CD4-positive, alpha-beta T cell treated with Interleukin-6 at 100 ng/mL for 8 hours (primary cell): ENCODE measurements around the gene ATG4B.

Experiments
- DNase-seq: peaks from one replicate; pipeline ENCODE4 v3.0.0-alpha.2; 2020; ENCODE audit warnings: mixed read lengths, low spot score

ATG4B gene

DNA sequence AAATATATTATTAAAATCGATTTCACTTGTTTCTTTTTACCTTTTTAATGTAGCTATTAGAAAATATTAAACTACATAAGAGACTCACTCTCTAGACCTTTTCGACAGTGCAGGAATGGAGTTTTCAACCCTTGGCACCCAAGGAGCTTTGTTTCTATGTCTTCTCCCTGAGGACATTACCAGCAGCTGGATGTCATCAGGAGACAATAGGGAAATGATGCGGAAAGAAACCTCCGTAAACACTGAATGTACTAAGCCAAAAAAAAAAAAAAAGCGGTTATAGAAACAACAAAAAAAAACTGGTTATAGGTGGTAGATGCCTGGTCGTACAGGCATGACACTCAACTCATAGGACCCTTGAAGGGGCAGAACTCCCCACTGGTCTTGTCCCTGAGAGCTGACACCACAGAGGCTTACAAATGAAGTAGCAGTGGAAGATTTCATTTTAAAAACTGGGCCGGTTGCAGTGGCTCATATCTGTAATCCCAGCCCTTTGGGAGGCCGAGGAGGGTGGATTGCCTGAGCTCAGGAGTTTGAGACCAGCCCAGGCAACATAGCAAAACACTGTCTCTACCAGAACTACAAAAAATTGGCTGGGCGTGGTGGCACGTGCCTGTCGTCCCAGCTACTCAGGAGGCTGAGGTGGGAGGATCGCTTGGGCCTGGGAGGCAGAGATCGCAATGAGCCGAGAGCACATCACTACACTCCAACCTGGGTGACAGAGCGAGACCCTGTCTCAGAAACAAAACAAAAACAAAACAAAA is 24.3 kb upstream of the ATG4B start:
- DNase-seq = no peak

DNA sequence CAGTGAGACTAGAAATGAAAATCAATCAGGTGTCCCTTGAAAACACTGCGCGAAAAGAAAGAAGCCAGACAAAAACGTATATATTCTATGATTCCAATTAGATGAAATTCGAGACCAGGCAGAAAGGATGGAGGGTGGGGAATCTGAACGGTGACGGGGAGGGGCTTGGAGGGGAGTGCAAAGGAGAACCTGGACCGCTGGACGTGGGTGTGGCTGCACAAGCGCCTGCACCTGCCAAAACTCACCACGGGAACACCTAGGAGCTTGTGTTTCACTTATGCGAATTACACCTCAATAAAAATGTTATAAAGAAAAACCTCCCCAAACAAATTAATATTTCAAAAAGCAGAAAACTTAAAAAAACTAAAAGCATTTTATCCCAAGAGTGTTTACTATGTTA is 22.5 kb upstream of the ATG4B start:
- no peak for DNase-seq

DNA sequence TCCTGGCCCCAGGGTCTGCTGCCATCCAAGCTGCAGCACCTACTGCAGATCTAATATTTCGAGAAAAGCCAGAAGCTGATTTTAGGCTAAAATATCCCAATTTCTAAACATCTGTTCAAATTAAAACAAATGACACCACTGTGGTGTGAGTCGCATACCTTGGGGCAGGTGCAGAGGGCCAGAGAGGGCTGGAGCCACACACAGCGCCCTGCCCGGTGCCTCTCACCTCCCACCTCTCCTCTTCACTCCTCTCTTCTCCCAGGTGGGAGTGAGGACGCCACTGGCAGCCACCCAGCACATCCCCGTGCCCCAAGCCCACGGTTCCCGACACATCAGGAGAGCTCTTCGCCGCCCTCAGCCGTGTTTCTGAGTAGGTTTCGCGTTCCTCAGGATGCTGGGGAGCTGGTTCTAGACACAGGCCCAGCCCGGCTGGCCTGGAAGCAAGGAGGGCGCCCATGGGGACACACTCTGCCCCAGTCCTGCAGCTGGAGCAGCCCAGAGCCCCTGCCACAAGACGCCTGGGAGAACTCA is 21.9 kb upstream of the ATG4B start:
- DNase-seq = no peak

DNA sequence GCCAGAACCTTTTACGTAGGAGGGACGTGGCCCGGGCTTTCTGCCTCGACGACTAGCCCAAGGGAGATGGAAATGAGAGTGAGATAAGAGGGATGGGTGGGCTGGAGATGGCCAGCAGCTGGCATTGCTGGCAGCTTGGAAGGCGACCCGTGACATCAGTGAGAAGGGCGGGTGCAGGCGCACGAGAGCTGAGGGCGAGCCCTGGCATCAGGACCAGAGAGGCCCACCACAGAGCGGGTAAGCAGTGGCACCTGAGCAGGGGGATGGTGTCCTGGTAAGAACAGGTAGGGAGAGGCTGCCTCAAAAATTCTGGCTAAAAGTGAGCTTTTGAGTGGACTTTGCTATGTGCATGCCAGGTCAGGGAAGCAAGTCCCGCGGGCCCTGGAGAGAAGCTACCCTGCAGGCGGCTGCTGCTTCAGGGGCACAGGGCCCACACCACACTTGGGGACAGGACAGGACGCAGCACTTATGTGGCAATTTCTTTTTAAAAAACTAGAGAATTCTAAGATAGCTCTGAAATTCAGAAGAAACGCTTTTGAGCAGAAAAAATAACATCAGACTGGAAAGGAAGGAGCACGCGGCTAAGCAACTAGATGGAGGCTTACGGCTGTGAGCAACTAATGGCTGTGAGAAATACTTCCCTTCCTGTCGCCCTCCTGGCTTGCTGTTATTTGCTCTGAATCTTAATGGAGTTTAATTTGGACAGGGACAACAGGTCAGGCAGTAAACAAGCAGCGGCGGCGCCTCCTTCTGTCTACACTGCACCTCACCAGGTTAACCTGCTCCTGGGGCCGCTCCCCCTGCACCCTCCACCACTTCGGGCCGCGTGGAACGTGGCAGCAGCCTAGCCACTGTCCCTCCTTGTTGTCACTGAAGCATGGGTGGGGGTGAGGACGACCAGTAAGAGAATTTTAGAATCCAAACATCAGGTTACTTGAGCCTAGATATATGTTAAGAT is 21.0 kb upstream of the ATG4B start:
- no peak for DNase-seq

DNA sequence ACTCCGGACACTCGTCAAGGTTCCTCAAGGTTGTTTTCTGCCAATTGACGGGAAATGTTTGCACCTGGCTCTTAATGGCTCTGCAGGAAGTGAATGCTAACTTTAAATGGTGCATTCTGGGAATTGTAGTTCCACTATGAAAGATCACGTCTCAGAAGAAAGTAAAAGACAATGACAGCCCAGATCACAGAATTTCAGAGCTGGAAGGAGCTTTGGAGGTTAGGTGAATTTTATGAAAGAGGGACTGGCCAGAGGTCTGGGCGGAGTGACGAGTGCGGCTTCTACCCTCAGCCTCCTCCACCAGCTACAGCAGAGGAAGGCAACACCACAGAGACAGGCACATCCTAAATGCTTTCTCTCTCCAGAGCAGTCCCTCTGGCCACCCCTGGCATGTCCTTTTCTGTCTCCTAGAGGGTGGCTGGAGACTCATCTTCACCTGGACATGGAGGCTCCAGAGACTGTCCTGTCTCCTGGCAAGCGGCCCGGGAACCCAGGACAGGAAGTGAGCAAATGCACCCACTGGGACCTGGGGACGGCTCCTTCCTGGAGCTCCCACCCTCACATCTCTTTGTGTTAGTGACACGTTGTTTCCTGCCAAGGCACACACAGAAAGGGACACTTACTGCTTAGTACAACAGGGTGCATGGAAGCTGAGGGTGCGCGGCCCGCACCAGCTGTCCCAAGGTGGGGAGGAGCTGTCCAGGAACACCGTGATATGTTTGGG is 19.9 kb upstream of the ATG4B start:
- DNase-seq = peak; percentile 48

DNA sequence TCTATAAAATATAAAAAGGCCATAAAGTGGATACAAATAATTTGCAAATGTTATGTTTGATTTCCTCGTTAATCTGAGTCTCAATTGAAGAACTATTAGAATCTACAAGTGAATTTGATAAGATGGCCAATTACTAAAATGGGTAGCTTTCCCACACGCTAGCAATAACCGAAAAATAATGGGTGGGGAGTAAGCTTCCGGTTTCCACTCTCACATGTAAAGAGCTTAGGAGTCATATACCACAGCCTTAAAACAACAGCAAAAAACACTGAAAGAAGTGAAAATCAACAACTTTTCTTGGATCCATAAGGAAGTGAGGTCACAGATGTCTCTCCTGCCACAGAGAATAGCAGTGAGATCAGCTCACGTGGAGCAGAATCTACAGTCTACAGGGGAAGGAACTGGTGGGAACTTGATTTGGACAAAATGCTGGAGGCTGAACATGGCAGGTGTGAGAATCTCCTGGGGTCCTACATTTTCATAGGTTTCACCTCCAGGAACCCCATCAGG is 19.1 kb upstream of the ATG4B start:
- DNase-seq = no peak

DNA sequence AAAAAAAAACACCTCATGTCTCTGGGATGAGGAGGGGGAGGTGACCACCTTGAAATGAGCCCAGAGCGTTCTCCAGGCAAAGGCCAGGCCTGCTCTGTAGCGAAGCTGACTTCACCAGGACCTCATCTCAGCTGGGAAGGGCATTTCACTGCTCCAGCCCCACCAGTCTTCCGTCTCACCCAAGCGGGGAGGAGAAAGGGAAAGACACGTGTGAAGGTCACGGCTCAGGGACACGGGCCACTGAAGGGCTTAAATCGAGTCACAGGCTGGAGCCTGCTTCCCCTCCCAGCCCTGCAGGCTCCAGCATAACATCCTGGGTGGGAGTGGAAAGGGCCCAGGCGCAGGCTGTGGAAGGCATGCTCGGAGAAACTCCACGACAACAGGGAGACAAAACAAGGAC is 18.7 kb upstream of the ATG4B start:
- no peak for DNase-seq

DNA sequence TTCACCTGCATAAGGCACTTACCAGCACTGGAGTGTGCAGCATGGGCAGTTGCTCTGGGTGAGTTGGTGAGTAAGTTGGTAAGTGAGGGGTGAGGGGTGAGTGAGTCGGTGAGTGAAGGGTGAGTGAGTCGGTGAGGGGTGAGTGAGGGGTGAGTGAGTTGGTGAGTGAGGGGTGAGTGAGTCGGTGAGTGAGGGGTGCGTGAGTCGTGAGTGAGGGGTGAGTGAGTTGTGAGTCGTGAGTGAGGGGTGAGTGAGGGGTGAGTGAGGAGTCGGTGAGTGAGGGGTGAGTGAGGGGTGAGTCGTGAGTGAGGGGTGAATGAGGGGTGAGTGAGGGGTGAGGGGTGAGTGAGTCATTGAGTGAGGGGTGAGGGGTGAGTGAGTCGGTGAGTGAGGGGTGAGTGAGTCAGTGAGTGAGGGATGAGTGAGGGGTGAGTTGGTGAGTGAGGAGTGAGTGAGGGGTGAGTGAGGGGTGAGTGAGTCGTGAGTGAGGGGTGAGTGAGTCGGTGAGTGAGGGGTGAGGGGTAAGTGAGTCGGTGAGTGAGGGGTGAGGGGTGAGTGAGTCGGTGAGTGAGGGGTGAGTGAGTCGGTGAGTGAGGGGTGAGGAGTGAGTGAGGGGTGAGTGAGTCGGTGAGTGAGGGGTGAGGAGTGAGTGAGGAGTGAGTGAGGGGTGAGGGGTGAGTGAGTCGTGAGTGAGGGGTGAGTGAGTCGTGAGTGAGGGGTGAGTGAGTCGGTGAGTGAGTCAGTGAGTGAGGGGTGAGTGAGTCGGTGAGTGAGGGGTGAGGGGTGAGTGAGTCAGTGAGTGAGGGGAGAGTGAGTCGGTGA is 17.7 kb upstream of the ATG4B start:
- DNase-seq = no peak

DNA sequence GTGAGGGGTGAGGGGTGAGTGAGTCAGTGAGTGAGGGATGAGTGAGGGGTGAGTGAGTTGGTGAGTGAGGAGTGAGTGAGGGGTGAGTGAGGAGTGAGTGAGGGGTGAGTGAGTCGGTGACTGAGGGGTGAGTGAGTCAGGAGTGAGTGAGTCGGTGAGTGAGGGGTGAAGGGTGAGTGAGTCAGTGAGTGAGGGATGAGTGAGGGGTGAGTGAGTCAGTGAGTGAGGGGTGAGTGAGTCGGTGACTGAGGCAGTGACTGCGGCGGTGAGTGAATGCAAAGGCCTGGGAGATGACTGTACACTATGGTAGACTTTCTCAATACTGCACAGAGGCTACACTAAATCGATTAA is 17.1 kb upstream of the ATG4B start:
- no peak for DNase-seq

DNA sequence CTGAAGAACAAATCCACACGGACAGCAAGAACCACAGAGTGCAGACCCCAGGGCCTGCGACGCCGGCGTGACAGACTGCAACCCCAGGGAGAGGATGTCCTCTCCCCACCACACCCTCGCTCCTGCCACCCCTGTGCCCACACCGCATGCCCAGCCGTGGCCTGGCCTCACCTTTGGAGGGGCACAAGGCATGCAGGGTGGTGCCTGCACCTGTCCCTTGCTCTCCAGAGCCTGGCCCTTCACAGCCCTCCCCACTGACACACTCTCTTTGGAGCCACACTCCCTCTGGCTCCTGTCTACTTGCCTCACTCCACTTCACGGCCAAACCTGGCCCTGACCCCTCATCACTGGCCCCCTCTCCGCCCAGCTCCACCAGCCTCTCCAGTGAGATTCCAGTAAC is 9.8 kb upstream of the ATG4B start:
- DNase-seq = no peak

DNA sequence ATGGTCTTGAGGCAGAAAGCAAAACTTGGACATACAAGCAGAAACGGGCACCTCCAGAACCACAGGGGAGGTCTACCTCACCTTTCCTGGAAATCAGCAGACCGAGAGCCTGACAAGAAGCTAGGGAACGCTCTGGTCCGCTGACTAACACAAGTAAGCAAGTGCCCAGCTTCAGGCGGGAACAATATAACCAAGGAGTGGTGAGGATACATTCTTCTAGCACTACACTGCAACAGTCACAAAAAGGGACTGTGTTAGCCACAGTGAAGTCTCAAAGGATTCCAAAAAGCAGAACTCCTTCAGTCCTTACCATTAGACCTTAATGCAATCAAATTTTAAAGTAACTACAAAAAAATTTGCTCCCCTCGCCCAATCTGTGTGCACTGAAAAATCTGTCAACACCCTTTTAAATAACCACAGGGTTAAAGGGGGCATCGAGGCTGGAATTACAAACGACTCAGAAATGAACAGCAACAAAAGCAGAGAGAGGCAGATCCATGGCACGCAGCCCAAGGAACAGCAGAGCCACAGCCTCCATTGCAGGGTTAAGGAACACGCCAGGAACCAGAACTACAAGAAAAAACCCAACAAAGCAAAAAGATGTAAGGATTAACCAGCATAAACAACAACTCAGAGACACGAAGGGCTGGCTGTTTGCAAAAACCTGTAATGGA is 7.6 kb upstream of the ATG4B start:
- DNase-seq = no peak

DNA sequence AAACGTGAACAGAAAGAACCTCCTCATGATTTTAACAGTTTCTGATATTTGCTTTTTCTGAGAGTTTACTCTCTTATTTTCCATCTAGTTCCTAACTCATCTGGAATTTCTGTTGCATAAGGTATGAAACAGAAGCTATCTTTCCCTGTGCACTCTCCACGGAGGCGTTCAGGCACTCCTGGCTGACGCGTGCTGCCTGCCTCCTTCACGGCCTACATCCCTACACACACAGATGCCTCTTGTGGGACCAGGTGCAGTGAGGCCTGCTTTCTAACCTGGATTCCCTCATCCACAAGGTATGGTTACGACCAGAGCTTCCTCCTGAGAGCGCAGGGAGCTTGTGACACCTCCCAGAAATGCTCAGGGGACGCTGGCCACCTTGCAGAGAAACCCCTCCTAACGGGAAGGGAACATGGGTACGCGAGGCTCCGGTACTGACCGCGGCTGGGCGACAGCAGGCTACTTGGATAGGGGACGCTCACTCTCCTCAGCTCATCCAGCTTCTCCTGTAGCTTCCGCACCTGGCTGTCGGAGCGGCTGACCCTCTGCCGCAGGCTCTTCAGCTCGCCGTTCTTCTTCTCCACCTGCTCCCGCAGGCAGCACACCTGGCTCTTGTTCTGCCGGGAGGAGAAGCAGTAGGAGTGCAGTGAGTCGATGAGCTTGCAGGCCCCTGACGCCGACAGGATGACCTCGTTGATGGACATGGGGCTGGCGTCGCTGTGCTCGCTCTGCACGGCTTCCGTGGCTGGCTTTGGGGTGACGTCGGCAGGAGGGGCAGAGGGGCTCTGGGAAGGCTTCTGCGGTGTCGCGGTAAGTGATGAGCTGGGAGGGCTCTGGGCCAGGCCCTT is 4.8 kb upstream of the ATG4B start:
- DNase-seq = no peak

DNA sequence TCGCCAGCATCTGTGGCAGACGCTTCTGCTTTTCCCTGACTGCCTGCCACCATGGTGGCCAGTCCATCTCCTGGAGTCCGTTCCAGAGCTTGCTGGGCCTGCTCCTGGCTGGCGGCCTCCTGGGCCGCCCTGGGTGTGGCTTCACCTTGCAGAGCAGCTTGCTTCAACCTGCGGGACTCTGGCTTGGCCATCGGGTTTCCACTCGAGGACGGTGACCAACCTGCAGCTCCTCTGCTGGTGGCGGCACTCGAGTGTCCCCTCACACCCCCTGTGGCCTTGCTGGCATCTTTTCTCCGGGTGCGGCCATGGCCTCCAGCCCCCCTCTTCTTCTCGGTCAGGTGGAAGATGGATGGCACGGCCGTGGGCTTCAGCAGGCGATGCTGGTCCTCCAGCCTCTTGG is 3.9 kb upstream of the ATG4B start:
- no peak for DNase-seq

DNA sequence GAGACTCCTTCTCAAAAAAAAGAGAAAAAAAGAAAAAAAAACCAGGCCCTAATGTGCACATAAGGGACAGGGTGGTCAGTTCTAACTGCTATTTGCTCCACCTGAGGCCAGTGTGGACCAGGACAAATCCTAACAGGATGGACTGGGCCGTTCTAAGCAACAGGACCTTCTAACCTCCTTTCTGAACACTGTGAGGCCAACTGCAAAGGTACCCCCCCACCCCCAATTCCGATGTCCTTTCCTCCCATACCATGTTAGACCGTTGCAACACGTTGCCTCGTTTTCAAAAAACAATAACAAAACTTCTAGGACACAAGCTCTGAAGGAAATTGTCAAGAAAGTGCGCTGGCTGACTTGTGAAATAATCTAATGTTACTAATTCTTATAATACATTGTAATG is 1.7 kb upstream of the ATG4B start:
- DNase-seq = no peak

DNA sequence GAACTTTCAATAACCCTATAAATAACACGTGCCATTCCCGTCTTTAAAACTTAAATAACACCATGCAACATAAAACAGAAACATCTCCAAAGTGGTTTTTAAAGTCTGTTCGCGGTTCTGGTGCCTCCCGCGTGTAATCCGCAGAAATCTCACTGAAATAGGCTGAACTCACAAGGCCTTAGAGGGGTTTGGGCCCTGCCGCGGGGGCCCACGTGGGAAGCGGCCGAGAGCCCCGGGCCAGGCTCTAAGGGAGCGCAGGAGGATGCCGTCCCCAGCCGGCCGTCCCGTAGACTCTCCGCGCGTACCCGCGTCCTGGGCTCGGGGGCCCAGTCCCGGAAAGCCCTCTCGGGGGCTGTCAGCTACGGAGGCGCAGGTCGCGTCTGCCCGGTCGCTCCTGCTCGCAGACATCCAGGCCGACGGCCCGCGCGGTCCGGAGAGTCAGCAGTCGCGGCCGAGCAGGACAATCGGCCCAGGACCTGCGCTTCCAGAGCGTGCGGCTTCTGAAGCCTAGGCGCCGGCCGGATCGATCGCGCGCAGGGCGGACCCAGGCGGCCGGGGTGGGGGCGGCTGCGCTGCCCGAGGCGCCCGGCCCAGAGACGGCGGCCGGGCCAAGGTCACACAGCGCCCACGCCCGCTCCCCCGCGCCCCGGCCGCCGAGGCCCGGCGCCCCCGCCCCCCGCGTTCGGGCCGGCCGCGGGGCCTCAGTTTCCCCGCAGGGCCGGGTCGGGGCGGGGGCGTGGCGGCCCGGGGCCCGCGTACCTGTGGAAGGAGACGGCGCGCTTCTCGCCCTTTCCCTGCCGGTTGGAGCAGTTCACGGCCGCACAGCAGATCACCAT is 1.1 kb upstream of the ATG4B start:
- no peak for DNase-seq

DNA sequence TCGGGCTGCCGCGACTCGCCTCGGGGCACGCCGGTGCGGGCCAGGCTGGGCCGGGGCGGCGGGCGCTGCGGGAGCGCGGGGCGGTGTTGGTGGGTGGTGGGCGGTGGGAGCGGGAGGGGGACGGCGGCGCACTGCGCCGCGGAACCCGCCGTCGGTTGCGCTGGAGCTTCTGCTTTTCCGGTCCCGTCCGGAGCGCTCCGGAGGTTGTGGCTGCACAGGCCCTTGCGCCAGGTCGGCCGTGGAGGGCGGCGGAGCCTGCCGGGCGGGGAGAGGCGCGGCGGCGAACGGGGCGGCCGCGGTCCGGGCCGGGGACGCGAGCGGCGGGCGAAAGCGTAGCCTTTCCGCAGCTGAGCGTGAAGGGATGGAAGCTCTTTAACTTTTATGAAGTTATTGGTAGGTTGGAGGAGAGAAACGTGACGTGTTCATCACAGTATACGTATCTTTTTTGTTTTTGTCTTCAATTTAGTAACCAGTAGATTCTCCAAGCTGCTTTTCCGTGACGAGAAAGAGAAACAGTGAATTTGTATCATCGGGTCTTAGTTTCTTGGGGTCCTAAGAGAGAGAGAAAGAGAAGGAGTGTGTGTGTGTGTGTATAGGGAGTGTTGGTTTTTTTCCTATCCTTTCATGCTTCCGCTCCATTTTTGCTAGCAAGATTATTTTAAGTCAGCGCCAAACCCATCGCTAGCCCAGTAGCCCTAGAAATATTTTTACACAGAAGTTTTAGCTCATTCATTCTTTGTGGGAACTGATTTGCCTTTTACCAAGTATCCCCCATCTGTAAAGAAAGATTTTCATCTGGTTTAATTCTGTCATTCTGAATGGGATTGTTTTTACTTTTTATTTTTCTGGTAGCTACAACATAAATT is 535 bp downstream of the ATG4B start:
- no peak for DNase-seq

DNA sequence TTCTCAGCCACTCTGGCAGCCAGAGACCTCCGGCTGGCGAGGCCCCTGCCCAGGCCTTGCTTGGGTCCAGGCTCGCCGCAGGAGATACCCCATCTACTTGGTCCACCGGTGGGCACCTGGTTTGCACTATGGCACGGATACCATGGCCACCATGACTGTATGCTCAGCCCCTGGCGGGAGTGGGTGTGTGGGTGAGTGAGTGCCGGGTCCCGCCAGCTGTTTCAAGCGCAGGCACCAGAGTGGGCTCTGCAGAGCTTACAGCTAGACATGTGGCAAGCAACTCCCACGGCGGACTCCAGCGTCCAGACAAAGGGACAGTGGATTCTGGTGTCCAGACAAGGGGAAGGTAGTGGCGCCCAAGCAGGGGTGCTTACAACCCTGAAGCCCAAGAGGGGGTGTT is 1.4 kb downstream of the ATG4B start:
- no peak for DNase-seq

DNA sequence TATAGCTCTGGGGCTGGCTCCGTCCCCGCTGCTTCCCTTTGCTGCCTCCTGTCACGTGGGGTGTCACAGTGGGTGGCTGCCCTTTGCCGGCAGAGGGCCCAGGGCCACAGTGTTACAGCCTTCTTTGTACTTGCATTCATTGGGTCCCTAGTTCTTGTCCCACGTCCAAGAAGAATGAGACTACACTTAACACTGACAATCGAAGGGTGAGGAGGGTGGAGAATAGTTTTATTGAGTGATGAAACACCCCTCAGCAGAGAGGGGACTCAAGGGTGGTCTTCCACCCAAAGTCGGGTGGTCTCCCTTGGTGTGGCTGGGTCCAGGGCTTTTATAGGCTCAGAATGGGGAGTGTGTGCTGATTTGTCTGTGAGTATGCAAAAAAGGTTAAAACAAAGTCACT is 1.9 kb downstream of the ATG4B start:
- no peak for DNase-seq
